Measurements from ENCODE around the gene KRTAP4-2.

- TF ChIP-seq POLR2A (IDR thresholded peaks at IDR 0.05; ENCODE audit: low read length) (no peak), GATA1 (IDR thresholded peaks at IDR 0.05; ENCODE audit: low read depth, low read length) (no peak)
Observed at GRCh38 chr17:41226051-41226450, 48.0 kb upstream of the KRTAP4-2 start.

All from erythroblast (primary cell).